GM12878 (cell line): ENCODE measurements around the gene ADAMTS2.

Experiments
- EP300 ChIP-seq, 2 experiments: fragments of 150-350 bp in 1 of 2; IDR thresholded peaks; 2 replicates each; pipeline ENCODE4 v1.6.1; 2011 to 2012; ENCODE audit warnings: low read depth in 2 of 2, low read length in 2 of 2, borderline replicate concordance in 1 of 2, improper control_type of control experiment in 1 of 2, inconsistent platforms in 1 of 2; ENCODE audit not compliant: control insufficient read depth in 1 of 2
- POLR2A ChIP-seq: IDR thresholded peaks from 2 replicates; pipeline ENCODE4 v1.6.1; 2011; ENCODE audit warnings: low read depth, mild to moderate bottlenecking, low read length
- ZBED1 ChIP-seq: IDR thresholded peaks from 2 replicates; pipeline ENCODE4 v1.6.1; 2016; ENCODE audit warnings: borderline replicate concordance
- TF ChIP-seq, protein P1 (sequence below), 3 experiments: IDR thresholded peaks in 2 of 3; conservative IDR thresholded peaks in 1 of 3; 2 replicates each; pipeline ENCODE4 v1.5.1; 2011; ENCODE audit warnings: low read depth in 3 of 3, low read length in 3 of 3, mild to moderate bottlenecking in 3 of 3, control low read depth in 2 of 3, moderate library complexity in 2 of 3, inconsistent platforms in 1 of 3, mixed read lengths in 1 of 3; ENCODE audit not compliant: control insufficient read depth in 2 of 3, insufficient read depth in 1 of 3; ENCODE audit errors: extremely low read depth in 1 of 3

DNA sequence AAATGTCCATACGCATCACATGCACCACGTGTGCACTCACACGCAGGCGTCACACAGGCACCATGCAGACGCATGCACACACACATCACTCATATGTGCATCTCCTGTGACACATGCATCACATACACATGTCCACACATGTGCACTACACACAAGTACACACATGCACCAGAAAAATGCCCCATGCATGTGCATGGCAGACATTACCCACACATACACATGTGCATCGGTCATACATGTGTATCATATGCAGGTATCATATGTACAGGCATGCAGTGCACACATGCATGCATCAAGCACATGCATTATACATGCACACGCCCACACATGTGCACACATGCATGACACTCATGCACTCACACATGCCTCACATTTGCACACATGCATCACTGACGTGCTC lies 26.1 kb downstream of the ADAMTS2 start:
- no peak for TF ChIP-seq EP300 (IDR thresholded peaks at IDR 0.05; ENCODE audit: borderline replicate concordance in 1 of 2, control insufficient read depth in 1 of 2, low read depth in 2 of 2, low read length in 2 of 2)
- TF ChIP-seq, protein P1, sequence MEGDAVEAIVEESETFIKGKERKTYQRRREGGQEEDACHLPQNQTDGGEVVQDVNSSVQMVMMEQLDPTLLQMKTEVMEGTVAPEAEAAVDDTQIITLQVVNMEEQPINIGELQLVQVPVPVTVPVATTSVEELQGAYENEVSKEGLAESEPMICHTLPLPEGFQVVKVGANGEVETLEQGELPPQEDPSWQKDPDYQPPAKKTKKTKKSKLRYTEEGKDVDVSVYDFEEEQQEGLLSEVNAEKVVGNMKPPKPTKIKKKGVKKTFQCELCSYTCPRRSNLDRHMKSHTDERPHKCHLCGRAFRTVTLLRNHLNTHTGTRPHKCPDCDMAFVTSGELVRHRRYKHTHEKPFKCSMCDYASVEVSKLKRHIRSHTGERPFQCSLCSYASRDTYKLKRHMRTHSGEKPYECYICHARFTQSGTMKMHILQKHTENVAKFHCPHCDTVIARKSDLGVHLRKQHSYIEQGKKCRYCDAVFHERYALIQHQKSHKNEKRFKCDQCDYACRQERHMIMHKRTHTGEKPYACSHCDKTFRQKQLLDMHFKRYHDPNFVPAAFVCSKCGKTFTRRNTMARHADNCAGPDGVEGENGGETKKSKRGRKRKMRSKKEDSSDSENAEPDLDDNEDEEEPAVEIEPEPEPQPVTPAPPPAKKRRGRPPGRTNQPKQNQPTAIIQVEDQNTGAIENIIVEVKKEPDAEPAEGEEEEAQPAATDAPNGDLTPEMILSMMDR (IDR thresholded peaks at IDR 0.05 in 2 of 3, conservative IDR thresholded peaks at IDR 0.05 in 1 of 3; ENCODE audit: control insufficient read depth in 2 of 3, extremely low read depth in 1 of 3, insufficient read depth in 1 of 3, low read depth in 3 of 3, low read length in 3 of 3), result no peak
- no peak for TF ChIP-seq ZBED1
- TF ChIP-seq POLR2A, result no peak
